Trophoblast cell (in vitro differentiated cells and primary cell): ENCODE results near the gene RBM20.
A peak's percentile ranks its signal among the peaks of the same experiment; 100 is the strongest.

Source experiments
- DNase-seq, 2 donors: peaks; one replicate each; pipeline ENCODE4 v3.0.0-alpha.2; 2016
- H2AFZ ChIP-seq: 2 replicates; pipeline ENCODE4 v1.6.1; 2013; ENCODE audit warnings: low read length, moderate library complexity, mild to moderate bottlenecking; ENCODE audit not compliant: insufficient read depth, poor library complexity
- H2AK5ac ChIP-seq: 2 replicates; pipeline ENCODE4 v1.6.1; 2013; ENCODE audit warnings: mild to moderate bottlenecking, low read length
- H2BK120ac ChIP-seq: 2 replicates; pipeline ENCODE4 v1.6.1; 2013; ENCODE audit warnings: low read length, mild to moderate bottlenecking, moderate library complexity; ENCODE audit not compliant: insufficient read depth, poor library complexity
- H2BK12ac ChIP-seq: 2 replicates; pipeline ENCODE4 v1.6.1; 2013; ENCODE audit warnings: mild to moderate bottlenecking, low read length, moderate library complexity
- H2BK5ac ChIP-seq: 2 replicates; pipeline ENCODE4 v1.6.1; 2013; ENCODE audit warnings: low read length, low read depth, moderate library complexity, mild to moderate bottlenecking; ENCODE audit not compliant: poor library complexity
- H3K14ac ChIP-seq: 2 replicates; pipeline ENCODE4 v1.6.1; 2013; ENCODE audit warnings: mild to moderate bottlenecking, low read length
- H3K18ac ChIP-seq: 2 replicates; pipeline ENCODE4 v1.6.1; 2013; ENCODE audit warnings: mild to moderate bottlenecking, low read length
- H3K23ac ChIP-seq: 2 replicates; pipeline ENCODE4 v1.6.1; 2013; ENCODE audit warnings: low read length
- H3K27ac ChIP-seq: 2 replicates; pipeline ENCODE4 v1.5.1; 2013; ENCODE audit warnings: low read depth, mild to moderate bottlenecking, inconsistent platforms, low read length, moderate library complexity
- H3K27me3 ChIP-seq: 2 replicates; pipeline ENCODE4 v1.6.1; 2013; ENCODE audit warnings: inconsistent platforms, mild to moderate bottlenecking, low read length, moderate library complexity; ENCODE audit not compliant: insufficient read depth
- H3K36me3 ChIP-seq, 2 experiments: 1 replicate in 1 of 2; 2 replicates in 1 of 2; pipeline ENCODE4 v1.6.1; 2013; ENCODE audit warnings: low read length in 2 of 2, mild to moderate bottlenecking in 2 of 2, moderate library complexity in 1 of 2; ENCODE audit not compliant: insufficient read depth in 2 of 2, control insufficient read depth in 1 of 2
- H3K4ac ChIP-seq: 2 replicates; pipeline ENCODE4 v1.6.1; 2013; ENCODE audit warnings: low read depth, mild to moderate bottlenecking, low read length, moderate library complexity
- H3K4me1 ChIP-seq, 2 experiments: 1 replicate in 1 of 2; 2 replicates in 1 of 2; pipeline ENCODE4 v1.6.1; 2013; ENCODE audit warnings: low read length in 2 of 2, mild to moderate bottlenecking in 2 of 2, moderate library complexity in 1 of 2; ENCODE audit not compliant: insufficient read depth in 2 of 2, control insufficient read depth in 1 of 2
- H3K4me2 ChIP-seq: 2 replicates; pipeline ENCODE4 v1.6.1; 2013; ENCODE audit warnings: inconsistent platforms, mild to moderate bottlenecking, low read length, moderate library complexity
- H3K4me3 ChIP-seq: 2 replicates; pipeline ENCODE4 v1.5.1; 2013; ENCODE audit warnings: mild to moderate bottlenecking, low read depth, low read length, inconsistent platforms
- H3K79me1 ChIP-seq: one replicate; pipeline ENCODE4 v1.6.1; 2013; ENCODE audit warnings: low read length
- H3K79me2 ChIP-seq: 2 replicates; pipeline ENCODE4 v1.6.1; 2013; ENCODE audit warnings: low read length, mild to moderate bottlenecking; ENCODE audit not compliant: control insufficient read depth, insufficient read depth, poor library complexity
- H3K9ac ChIP-seq: 2 replicates; pipeline ENCODE4 v1.6.1; 2013; ENCODE audit warnings: mild to moderate bottlenecking, low read length
- H3K9me3 ChIP-seq: 2 replicates; pipeline ENCODE4 v1.6.1; 2013; ENCODE audit warnings: low read depth, mild to moderate bottlenecking, control low read depth, inconsistent platforms, low read length; ENCODE audit not compliant: insufficient read depth
- H4K12ac ChIP-seq: 2 replicates; pipeline ENCODE4 v1.6.1; 2013; ENCODE audit warnings: low read depth, mild to moderate bottlenecking, low read length, moderate library complexity
- H4K8ac ChIP-seq: 2 replicates; pipeline ENCODE4 v1.6.1; 2013; ENCODE audit warnings: low read depth, mild to moderate bottlenecking, low read length, moderate library complexity
- H4K91ac ChIP-seq: one replicate; pipeline ENCODE4 v1.6.1; 2013; ENCODE audit warnings: low read depth, mild to moderate bottlenecking, low read length, moderate library complexity
- WGBS: extraction: QIAGEN DNeasy Blood & Tissue Kit; methylation state at CpG from one replicate; pipeline ENCODE4 v1.1.7; 2013; ENCODE audit warnings: missing lambda C conversion rate; ENCODE audit not compliant: insufficient read length, insufficient coverage; ENCODE audit errors: extremely low coverage; 5-methylcytosine and 5-hydroxymethylcytosine counted together

RBM20 gene

DNA sequence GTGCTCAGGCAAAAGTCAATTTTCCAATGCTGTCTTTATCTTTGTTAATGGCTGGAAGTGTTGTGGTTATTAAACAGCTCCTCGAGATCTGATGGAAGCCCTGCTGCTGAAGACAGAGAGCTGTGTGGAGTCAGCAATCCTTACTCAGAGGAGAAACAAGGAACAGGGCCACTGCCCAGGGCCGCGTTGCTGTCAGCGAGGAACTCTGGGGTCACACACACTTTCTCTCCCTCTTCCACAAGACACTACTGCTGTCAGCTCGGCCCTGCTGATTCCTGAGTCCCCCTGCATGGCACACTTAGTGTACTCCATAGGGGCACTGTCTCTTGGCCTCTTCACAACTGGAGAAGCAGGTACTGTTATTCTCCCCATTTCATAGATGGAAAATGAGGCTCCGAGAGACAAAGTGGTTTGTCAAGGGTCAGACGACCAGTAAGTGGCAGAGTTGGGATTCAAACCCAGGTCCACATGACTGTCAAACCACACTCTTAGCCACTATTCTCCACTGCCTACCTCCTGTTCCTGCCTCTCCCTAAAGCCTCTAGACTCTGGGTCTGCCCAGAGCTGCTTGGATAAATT is 198.3 kb downstream of the RBM20 start:
- no peak overlapping the region for H3K4ac ChIP-seq
- H4K8ac ChIP-seq, result no peak overlapping the region
- no peaks in the 10 kb centered on the region for H3K27me3 ChIP-seq
- H4K12ac ChIP-seq, result no peak overlapping the region
- peaks cover 14 to 15% of the 10 kb centered on the region in 2 experiments for H3K4me1 ChIP-seq
- H2AFZ ChIP-seq, result no peak overlapping the region
- no peak overlapping the region for H3K4me3 ChIP-seq
- no peaks in the 10 kb centered on the region for H3K9me3 ChIP-seq
- H3K18ac ChIP-seq, result no peak overlapping the region
- H2BK5ac ChIP-seq, result no peak overlapping the region
- H3K27ac ChIP-seq, result no peak overlapping the region
- peak overlapping the region; percentile 28 for H2BK12ac ChIP-seq
- H3K9ac ChIP-seq, result no peak overlapping the region
- peaks cover 8% of the 10 kb centered on the region for H3K79me1 ChIP-seq
- no peak overlapping the region for H3K4me2 ChIP-seq
- no peak for DNase-seq
- no peak overlapping the region for H2BK120ac ChIP-seq
- H3K23ac ChIP-seq, result no peak overlapping the region
- no peak overlapping the region for H4K91ac ChIP-seq
- no peaks in the 10 kb centered on the region for H3K36me3 ChIP-seq
- WGBS, result no CpG with 5 or more reads among the region's 7 CpGs
- no peaks in the 10 kb centered on the region for H3K79me2 ChIP-seq
- H2AK5ac ChIP-seq, result no peak overlapping the region
- H3K14ac ChIP-seq, result no peak overlapping the region

DNA sequence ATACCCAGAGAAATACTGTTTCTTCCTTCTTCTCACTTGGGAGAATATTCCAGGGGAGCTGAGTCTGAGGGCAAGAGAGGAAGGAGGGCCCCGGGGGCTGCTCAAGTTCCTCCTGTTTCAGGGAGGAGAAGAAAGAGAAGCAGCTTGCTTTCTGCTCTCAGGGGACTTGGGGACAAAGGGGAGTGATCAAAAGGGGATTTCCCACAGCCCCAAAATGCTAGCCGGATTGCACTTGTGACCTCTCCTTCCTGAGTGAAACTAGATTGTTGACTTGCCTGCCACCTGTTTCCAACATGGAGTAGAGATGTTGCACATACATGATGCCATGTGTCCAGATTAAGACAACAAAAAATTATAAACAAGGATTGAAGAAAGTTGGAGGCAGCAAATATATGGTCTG is 198.9 kb downstream of the RBM20 start:
- Histone ChIP-seq H3K4ac (no peak overlapping the region), H3K4me1 (peaks cover 9 to 11% of the 10 kb centered on the region in 2 experiments), H3K36me3 (no peaks in the 10 kb centered on the region), H2BK5ac (no peak overlapping the region), H3K27ac (no peak overlapping the region), H3K9ac (no peak overlapping the region), H3K9me3 (no peaks in the 10 kb centered on the region), H2BK12ac (no peak overlapping the region), H3K79me1 (peaks cover 6% of the 10 kb centered on the region), H4K91ac (no peak overlapping the region), H2AFZ (no peak overlapping the region), H3K27me3 (no peaks in the 10 kb centered on the region), H2AK5ac (no peak overlapping the region), H3K23ac (no peak overlapping the region), H3K14ac (no peak overlapping the region), H4K8ac (no peak overlapping the region), H3K4me2 (no peak overlapping the region), H3K4me3 (no peak overlapping the region), H3K18ac (no peak overlapping the region), H4K12ac (no peak overlapping the region), H2BK120ac (no peak overlapping the region), H3K79me2 (no peaks in the 10 kb centered on the region)
- no peak for DNase-seq
- WGBS, result no CpG with 5 or more reads among the region's 2 CpGs

DNA sequence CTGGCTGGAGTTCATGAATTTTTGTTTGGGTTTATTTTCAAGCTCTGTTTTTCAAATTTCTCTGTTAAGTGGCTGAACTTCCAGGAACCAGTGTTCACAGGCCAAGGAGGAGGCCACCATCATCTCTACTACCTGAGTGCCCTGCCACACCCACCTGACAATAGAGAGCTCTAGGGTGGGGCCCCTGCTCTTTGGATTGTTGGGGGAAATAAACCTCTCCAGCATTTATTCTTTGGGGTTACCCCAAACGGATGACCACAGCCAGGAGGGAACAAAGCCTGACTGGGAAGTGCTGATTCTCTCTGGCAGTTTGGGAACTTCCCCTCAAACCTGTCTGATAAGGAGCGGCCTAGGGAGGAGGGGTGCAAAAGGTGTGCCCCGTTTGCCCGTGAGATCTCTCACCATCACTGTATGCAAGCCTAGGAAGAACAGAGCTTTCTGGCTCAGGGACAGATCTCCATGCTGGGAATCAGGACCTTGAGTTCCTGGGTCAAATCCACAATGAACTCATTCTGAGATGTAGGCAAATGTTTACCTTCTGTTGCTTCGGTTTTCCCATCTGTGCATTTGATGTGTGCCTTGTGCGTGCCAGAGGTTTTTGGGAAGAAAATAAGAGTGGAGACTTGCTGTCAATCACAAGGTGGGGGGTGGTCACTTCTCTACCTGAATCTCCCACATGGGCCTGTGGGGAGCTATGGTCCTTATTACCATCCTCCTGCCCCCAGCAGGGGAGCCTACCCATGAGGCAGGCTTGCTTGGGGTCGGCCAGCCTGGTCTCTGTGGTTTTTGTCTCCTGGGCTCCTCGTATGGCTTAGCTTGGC is 199.9 kb downstream of the RBM20 start:
- Histone ChIP-seq H2BK12ac (no peak overlapping the region), H3K9ac (no peak overlapping the region), H2BK120ac (no peak overlapping the region), H3K4me2 (no peak overlapping the region), H3K4me3 (no peak overlapping the region), H4K91ac (no peak overlapping the region), H2AK5ac (no peak overlapping the region), H4K12ac (no peak overlapping the region), H3K4ac (no peak overlapping the region), H3K36me3 (no peaks in the 10 kb centered on the region), H3K4me1 (peaks cover 9 to 11% of the 10 kb centered on the region in 2 experiments), H3K9me3 (no peaks in the 10 kb centered on the region), H3K23ac (no peak overlapping the region), H2BK5ac (no peak overlapping the region), H3K79me1 (peaks cover 4% of the 10 kb centered on the region), H4K8ac (no peak overlapping the region), H3K18ac (no peak overlapping the region), H2AFZ (no peak overlapping the region), H3K27ac (no peak overlapping the region), H3K79me2 (no peaks in the 10 kb centered on the region), H3K14ac (no peak overlapping the region), H3K27me3 (no peaks in the 10 kb centered on the region)
- DNase-seq, result no peak
- WGBS, result no CpG with 5 or more reads among the region's 8 CpGs

DNA sequence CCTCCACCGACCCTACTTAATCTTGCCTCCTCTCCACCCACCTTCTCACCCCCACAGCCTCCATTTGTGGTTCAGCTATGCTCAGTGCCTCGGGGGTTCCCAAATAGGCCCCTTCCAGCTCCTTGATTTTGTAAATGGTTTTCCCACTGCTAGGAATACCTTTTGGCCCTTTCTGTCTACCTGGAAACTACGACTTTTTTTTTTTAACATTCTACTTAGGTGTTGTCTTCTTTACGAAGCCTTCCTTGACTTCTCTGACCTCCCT is 200.4 kb downstream of the RBM20 start:
- no peak overlapping the region for H4K12ac ChIP-seq
- H2BK120ac ChIP-seq, result no peak overlapping the region
- no peaks in the 10 kb centered on the region for H3K9me3 ChIP-seq
- H4K8ac ChIP-seq, result no peak overlapping the region
- H2AK5ac ChIP-seq, result no peak overlapping the region
- no peaks in the 10 kb centered on the region for H3K27me3 ChIP-seq
- no peak overlapping the region for H3K18ac ChIP-seq
- DNase-seq, result no peak
- no peak overlapping the region for H4K91ac ChIP-seq
- no peaks in the 10 kb centered on the region for H3K36me3 ChIP-seq
- no peak overlapping the region for H2BK12ac ChIP-seq
- H3K4me3 ChIP-seq, result no peak overlapping the region
- peaks cover 8 to 11% of the 10 kb centered on the region in 2 experiments for H3K4me1 ChIP-seq
- H2AFZ ChIP-seq, result no peak overlapping the region
- WGBS, result no CpG with 5 or more reads among the region's 4 CpGs
- H3K4ac ChIP-seq, result no peak overlapping the region
- no peak overlapping the region for H3K14ac ChIP-seq
- H3K23ac ChIP-seq, result no peak overlapping the region
- no peak overlapping the region for H3K27ac ChIP-seq
- peaks cover 4% of the 10 kb centered on the region for H3K79me1 ChIP-seq
- no peaks in the 10 kb centered on the region for H3K79me2 ChIP-seq
- no peak overlapping the region for H3K4me2 ChIP-seq
- H2BK5ac ChIP-seq, result no peak overlapping the region
- H3K9ac ChIP-seq, result no peak overlapping the region
